Astrocyte of the spinal cord (primary cell): ENCODE measurements around the gene AXL.

Source experiments
- DNase-seq: peaks from one replicate; pipeline ENCODE4 v3.0.0; 2011; ENCODE audit warnings: low read depth, low spot score
- H3K4me3 ChIP-seq: 2 replicates; pipeline ENCODE4 v1.5.1; 2011; ENCODE audit warnings: low read depth, mild to moderate bottlenecking, low read length, moderate library complexity
- CTCF ChIP-seq: IDR thresholded peaks from 2 replicates; pipeline ENCODE4 v1.5.1; 2012; ENCODE audit warnings: low read depth, mild to moderate bottlenecking, low read length, inconsistent platforms
- in situ Hi-C: cut with HindIII; loops from 2 replicates; pipeline ENCODE4 v1.10.0; 2017; ENCODE audit warnings: low sequenced_read_pairs

Gene AXL

GRCh38 chr19:41233748-41234240 lies 14.8 kb downstream of the AXL start:
- no peak for DNase-seq

GRCh38 chr19:41234512-41235168 lies 15.6 kb downstream of the AXL start:
- DNase-seq: no peak
- H3K4me3 ChIP-seq: no peak overlapping the region
- no peak for TF ChIP-seq CTCF
- in situ Hi-C loops: no loop called here

More at GRCh38 chr19:41233748-41234240, 14.8 kb downstream of the AXL start:
- in situ Hi-C loops: no loop called here
- TF ChIP-seq CTCF: no peak
- H3K4me3 ChIP-seq: no peak overlapping the region

GRCh38 chr19:41235480-41235879 lies 16.5 kb downstream of the AXL start:
- in situ Hi-C loops: no loop called here
- no peak for TF ChIP-seq CTCF
- no peak overlapping the region for H3K4me3 ChIP-seq
- DNase-seq: no peak

- in situ Hi-C loops: no loop called here
- no peak overlapping the region for H3K4me3 ChIP-seq
- no peak for TF ChIP-seq CTCF
- no peak for DNase-seq
These were observed 19.2 kb downstream of the AXL start for GRCh38 chr19:41238244-41238643.

DNA sequence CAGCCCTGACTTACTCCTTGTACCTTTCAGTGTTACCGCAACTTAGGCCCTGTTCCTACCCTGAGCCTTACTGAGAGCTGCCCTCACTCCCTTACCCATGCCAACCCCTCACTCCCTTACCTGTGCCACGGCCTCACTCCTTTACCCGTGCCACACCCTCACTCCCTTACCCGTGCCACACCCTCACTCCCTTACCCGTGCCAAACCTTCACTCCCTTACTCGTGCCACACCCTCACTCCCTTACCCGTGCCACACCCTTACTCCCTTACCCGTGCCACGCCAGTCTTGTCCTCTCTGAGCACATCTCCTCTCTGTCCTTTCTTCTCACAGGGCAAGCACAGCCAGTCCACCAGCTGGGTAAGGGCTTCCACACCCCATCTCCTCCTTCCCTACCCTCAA lies 20.3 kb downstream of the AXL start:
- H3K4me3 ChIP-seq: no peak overlapping the region
- DNase-seq: no peak
- no peak for TF ChIP-seq CTCF
- in situ Hi-C loops: no loop called here

DNA sequence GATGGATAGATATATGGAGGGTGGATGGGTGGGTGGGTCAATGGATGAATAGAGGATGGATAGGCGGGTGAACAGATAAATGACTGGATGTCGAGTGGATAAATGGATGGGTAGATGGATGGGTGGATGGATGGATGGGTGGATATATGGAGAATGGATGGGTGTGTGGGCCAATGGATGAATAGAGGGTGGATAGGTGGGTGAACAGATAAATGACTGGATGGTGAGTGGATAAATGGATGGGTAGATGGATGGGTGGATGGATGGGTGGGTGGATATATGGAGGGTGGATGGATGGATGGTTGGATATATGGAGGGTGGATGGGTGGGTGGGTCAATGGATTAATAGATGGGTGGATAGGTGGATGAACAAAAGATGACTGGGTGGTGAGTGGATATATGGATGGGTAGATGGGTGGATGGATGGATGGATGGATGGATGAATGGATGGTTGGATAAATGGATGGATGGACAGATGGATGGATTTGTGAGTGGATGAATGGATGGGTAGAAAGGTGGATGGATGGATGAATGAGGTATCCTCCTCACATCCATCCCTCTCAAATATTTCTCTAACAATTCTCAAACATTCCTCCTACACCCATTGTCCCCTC lies 21.0 kb downstream of the AXL start:
- in situ Hi-C loops: no loop called here
- no peak for TF ChIP-seq CTCF
- DNase-seq: no peak
- no peak overlapping the region for H3K4me3 ChIP-seq
